Heart left ventricle (tissue), 16 donors: Measurements from ENCODE around the gene CDR2L. TPM values are rescaled to one million over a fixed set of nuclear protein-coding genes. Genes with fewer than 3 reads are reported as not detected.

Experiments
- ATAC-seq, 4 donors: fragments of 200-7000 bp; cut with Tn5 transposase; one replicate each; pipeline ENCODE4 v1.9.1; 2020 to 2022; ENCODE audit warnings: moderate library complexity in 4 of 4, mild to moderate bottlenecking in 3 of 4, moderate number of reproducible peaks in 1 of 4
- DNase-seq, 5 donors: peaks; one replicate each; pipeline ENCODE4 v3.0.0-alpha.2; 2020
- H3K27ac ChIP-seq, 12 donors: fragments of 200-600 bp; sonication (generic) in 4 of 12; one replicate each; pipeline versions ENCODE4 v1.5.0 to v1.8.0; 2016 to 2022; ENCODE audit warnings: mild to moderate bottlenecking in 2 of 12
- H3K27me3 ChIP-seq, 9 donors: fragments of 200-600 bp; sonication (generic) in 2 of 9; one replicate each; pipeline versions ENCODE4 v1.5.1 to v1.8.0; 2016 to 2022; ENCODE audit warnings: mild to moderate bottlenecking in 3 of 9
- H3K36me3 ChIP-seq, 9 donors: fragments of 200-600 bp; sonication (generic) in 2 of 9; one replicate each; pipeline versions ENCODE4 v1.5.0 to v1.8.0; 2018 to 2022; ENCODE audit warnings: mild to moderate bottlenecking in 2 of 9
- H3K4me1 ChIP-seq, 12 donors: fragments of 200-600 bp; sonication (generic) in 4 of 12; one replicate each; pipeline versions ENCODE4 v1.5.0 to v1.8.0; 2016 to 2022; ENCODE audit warnings: mild to moderate bottlenecking in 3 of 12
- H3K4me3 ChIP-seq, 12 donors: fragments of 200-600 bp; sonication (generic) in 4 of 12; one replicate each; pipeline versions ENCODE4 v1.5.0 to v1.8.0; 2017 to 2022; ENCODE audit warnings: mild to moderate bottlenecking in 9 of 12, moderate library complexity in 4 of 12
- H3K9me3 ChIP-seq, 12 donors: fragments of 200-600 bp; sonication (generic) in 4 of 12; one replicate each; pipeline versions ENCODE4 v1.5.0 to v1.8.0; 2016 to 2022; ENCODE audit warnings: mild to moderate bottlenecking in 1 of 12
- POLR2A ChIP-seq, 2 donors: fragments of 450-650 bp; IDR thresholded peaks; one replicate each; pipeline ENCODE4 v1.6.1; 2017; ENCODE audit warnings: antibody characterized with exemption in 2 of 2, mild to moderate bottlenecking in 2 of 2, moderate library complexity in 2 of 2
- WGBS, 4 donors: extraction: QIAGEN DNeasy Blood & Tissue Kit in 2 of 4; methylation state at CpG; one replicate each; pipeline versions ENCODE4 v1.1.5 to v1.1.7; 2013 to 2018; 5-methylcytosine and 5-hydroxymethylcytosine counted together
- intact Hi-C, 10 donors: fragments of 100-400 bp; cut with DNase I; formaldehyde crosslinking; loops; one replicate each; pipeline versions ENCODE4 v1.11.1 to v1.14.2; 2022
- polyA plus RNA-seq, 2 donors: library from polyadenylated mRNA; stranded (reverse); fragments of 200-250 nt; gene quantifications; one replicate each; pipeline ENCODE4 v1.2.3, GENCODE V29; 2013
- total RNA-seq, 9 donors: library from RNA; depleted of rRNA in 2 of 9; stranded (reverse); fragments of >200 nt in 2 of 9; fragmentation: NEBNext Ultra II Directional in 3 of 9; extraction: Animal tissue kit (Norgen Biotek cat#: 25700) in 3 of 9; gene quantifications; one replicate each; pipeline versions ENCODE4 v1.1.0 to v1.2.4, GENCODE V29; 2016 to 2023
- TF ChIP-seq, protein P1 (sequence below), 12 donors: fragments of 200-600 bp; sonication (generic) in 4 of 12; IDR thresholded peaks; one replicate each; pipeline versions ENCODE4 v1.5.0 to v1.8.0; 2018 to 2022; ENCODE audit warnings: antibody characterized with exemption in 12 of 12, mild to moderate bottlenecking in 5 of 12
- donor health status: ischemic (EF 13 %, LVEDD 7.1; RV severe dilation, severe dysfunction).
- donor health status: healthy with polysubstance abuse.
- donor health status: DM: no; HTN: yes; CAD: no.
- donor health status: DM: no; HTN: no; CAD: no.
- donor health status: ischemic (EF 25% LVEDD 6.9; RV normal size, moderate dysfunction).
- donor health status: ischemic (EF 25% LVEDD 5.7; RV mildly dilated, moderate dysfunction).
- donor health status: healthy.
- donor health status: DM: yes; HTN: yes; CAD: no.
- donor health status: ischemic (EF 35%, LVEDD 5.7; RV mildly dilated, moderate dysfunction).
- donor health status: nonischemic (EF 11% LVEDD 7.7; RV severe dilation, severe dysfunction).
- donor health status: DM: yes; HTN: yes; CAD: no.
- donor health status: PGD.
- donor health status: ischemic (EF 29% LVEDD 5.4; RV normal size, mild dysfunction).
- donor health status: nonischemic (EF 23%, LVEDD 6.1; RV moderate dilation, normal function).

The CDR2L gene
- total and polyA plus RNA-seq, 11 donors = 13.0 to 56.4 (median 18.1) TPM

DNA sequence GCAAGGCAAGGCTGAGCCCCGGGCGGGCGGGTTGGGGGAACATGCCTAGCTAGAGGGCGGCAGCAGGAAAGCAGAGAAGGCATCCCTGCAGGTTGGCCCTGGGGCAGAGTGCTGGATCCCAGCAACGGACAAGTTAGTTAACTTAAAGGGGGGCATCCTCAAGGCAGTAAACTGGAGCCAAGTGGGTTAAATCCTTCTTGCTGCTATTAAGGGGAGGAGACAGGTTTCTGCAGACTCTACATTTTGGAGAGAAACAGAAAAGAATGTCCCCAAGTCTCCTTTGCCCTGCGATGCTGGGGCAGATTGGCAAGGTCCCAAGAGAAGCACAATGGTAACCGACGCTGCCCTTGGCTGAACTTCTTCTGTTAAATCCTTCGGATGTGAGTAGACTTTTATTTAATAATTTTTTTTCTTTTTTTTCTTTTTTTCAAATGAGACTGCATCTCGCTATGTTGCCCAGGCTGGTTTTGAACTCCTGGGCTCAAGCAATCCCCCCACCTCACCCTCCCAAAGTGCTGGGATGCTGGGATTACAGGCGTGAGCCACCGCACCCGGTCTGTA lies 45.4 kb downstream of the CDR2L start:
- H3K27ac ChIP-seq = peak overlapping the region in 11 of 12 donors; percentile 23 to 96 (median 86)
- TF ChIP-seq, protein P1, sequence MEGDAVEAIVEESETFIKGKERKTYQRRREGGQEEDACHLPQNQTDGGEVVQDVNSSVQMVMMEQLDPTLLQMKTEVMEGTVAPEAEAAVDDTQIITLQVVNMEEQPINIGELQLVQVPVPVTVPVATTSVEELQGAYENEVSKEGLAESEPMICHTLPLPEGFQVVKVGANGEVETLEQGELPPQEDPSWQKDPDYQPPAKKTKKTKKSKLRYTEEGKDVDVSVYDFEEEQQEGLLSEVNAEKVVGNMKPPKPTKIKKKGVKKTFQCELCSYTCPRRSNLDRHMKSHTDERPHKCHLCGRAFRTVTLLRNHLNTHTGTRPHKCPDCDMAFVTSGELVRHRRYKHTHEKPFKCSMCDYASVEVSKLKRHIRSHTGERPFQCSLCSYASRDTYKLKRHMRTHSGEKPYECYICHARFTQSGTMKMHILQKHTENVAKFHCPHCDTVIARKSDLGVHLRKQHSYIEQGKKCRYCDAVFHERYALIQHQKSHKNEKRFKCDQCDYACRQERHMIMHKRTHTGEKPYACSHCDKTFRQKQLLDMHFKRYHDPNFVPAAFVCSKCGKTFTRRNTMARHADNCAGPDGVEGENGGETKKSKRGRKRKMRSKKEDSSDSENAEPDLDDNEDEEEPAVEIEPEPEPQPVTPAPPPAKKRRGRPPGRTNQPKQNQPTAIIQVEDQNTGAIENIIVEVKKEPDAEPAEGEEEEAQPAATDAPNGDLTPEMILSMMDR (IDR thresholded peaks at IDR 0.05) = no peak
- no peak for TF ChIP-seq POLR2A (IDR thresholded peaks at IDR 0.05)
- H3K27me3 ChIP-seq = no peaks in the 10 kb centered on the region
- intact Hi-C loops = loop anchor here in 9 of 10 donors (2.0 to 10.0 kb wide), 7 partner anchors 20 to 218 kb away; partner anchors contain the start of genes CDR2L (in 3 of the 9), HID1 (in 1 of the 9) and MRPL58 (in 1 of the 9)
- no peak for ATAC-seq
- peaks cover 0 to 5% (median 0%) of the 10 kb centered on the region in 9 donors for H3K36me3 ChIP-seq
- H3K9me3 ChIP-seq = peaks cover 0 to 6% (median 0%) of the 10 kb centered on the region in 12 donors
- DNase-seq = peak in 4 of 5 donors; percentile 47 to 56 (median 50)
- H3K4me1 ChIP-seq = peaks cover 0 to 50% (median 31%) of the 10 kb centered on the region in 12 donors
- peak overlapping the region in 11 of 12 donors; percentile 5 to 83 (median 68) for H3K4me3 ChIP-seq
- 8 to 13% (median 12%) methylated on average over 13 of the region's 13 CpGs for WGBS, 4 donors

DNA sequence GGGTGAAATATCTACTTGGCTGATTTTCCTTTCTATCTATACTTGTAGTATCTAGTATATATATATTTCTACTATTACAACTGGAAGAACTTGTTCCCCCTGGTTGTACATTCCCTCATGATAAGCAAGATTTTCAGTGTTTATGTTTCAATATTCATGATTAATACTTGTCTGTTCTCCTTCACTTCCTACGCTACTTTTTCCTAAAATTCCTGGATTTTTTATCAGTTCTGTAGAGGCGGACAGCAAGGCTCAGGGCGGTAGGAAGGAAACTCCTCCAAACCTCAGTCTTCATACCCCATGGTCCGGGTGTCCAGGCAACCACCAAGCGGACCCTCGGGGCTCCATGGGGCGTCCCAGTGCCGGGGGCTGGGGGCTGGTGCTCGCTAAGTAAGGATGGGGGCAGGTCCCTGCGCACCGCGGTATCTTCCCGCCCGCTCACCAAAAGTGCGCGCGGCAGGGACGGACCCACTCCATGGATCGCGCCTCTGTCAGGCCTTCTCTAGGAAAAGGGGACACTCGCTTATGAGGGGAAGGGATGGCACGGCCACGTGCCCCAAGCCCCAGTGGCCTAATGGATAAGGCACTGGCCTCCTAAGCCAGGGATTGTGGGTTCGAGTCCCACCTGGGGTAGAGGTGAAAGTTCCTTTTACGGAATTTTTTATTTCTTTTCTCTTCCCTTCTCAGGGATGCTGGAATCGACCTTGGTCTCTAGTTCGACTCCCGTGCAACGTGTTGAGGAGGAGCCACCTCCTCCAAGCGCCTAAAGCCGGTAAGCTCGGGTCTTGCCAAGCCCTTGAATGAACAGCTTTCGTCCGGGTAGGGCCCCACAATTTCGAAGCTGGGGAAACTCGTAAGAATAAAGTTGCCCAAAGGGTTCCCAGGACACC lies 46.2 kb downstream of the CDR2L start:
- peak; percentile 55 to 74 (median 70) for ATAC-seq
- WGBS, 4 donors = 0 to 2% (median 1%) methylated on average over 21 to 36 of the region's 36 CpGs
- intact Hi-C loops = loop anchor here in 9 of 10 donors (2.0 to 10.0 kb wide), 8 partner anchors 21 to 219 kb away; partner anchors contain the start of genes CDR2L (in 3 of the 9), MRPL58 (in 2 of the 9) and HID1 (in 1 of the 9)

DNA sequence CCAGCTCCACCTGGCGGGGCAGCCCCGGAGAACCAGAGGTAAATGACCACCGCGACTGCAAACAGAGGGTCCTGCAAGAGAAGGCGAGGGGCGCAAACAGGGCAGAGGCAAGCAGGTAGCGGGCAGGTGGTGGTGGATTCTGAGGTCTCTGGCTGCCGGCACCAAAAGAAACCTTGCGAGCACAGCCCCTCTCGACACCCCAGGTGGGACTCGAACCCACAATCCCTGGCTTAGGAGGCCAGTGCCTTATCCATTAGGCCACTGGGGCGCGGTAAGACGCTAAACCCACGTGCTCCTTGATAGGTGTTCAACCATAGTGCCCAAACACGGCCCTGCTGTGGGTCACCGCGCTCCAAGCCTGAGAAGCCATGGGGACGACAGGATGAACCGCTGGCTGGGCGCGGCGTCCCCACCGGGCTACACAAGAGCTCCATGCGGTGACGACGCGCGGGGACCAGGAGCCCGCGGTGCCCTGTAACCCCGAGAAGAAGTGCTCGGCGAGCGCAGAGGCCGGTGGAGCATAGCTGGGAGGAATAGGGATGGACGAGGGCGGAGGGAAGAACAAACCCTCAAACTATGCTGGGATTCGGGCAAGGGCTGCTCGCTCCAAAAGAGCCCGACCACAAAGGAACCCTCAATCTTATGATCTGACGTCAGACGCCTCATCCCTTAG lies 46.9 kb downstream of the CDR2L start:
- H3K4me3 ChIP-seq = peak overlapping the region; percentile 47 to 83 (median 68)
- no peak for TF ChIP-seq POLR2A (IDR thresholded peaks at IDR 0.05)
- TF ChIP-seq, protein P1 (IDR thresholded peaks at IDR 0.05) = peak in 2 of 12 donors; percentile 6 to 15
- peaks cover 0 to 6% (median 0%) of the 10 kb centered on the region in 12 donors for H3K9me3 ChIP-seq
- intact Hi-C loops = loop anchor here in 9 of 10 donors (2.0 to 10.0 kb wide), 8 partner anchors 22 to 220 kb away; partner anchors contain the start of genes CDR2L (in 3 of the 9), HID1 (in 1 of the 9) and MRPL58 (in 1 of the 9)
- H3K27me3 ChIP-seq = no peaks in the 10 kb centered on the region
- peak; percentile 84 to 90 (median 88) for DNase-seq
- H3K36me3 ChIP-seq = peaks cover 0 to 20% (median 14%) of the 10 kb centered on the region in 9 donors
- peaks cover 0 to 50% (median 31%) of the 10 kb centered on the region in 12 donors for H3K4me1 ChIP-seq
- H3K27ac ChIP-seq = peak overlapping the region; percentile 69 to 96 (median 86)
- ATAC-seq = peak; percentile 69 to 79 (median 75)
- WGBS, 4 donors = 1 to 2% (median 1%) methylated on average over 24 to 43 of the region's 43 CpGs

More for the DNA sequence above, 46.2 kb downstream of the CDR2L start:
- Histone ChIP-seq H3K4me3 (peak overlapping the region; percentile 47 to 83 (median 68)), H3K27me3 (no peaks in the 10 kb centered on the region), H3K4me1 (peaks cover 0 to 50% (median 31%) of the 10 kb centered on the region in 12 donors), H3K27ac (peak overlapping the region in 11 of 12 donors; percentile 69 to 96 (median 87)), H3K9me3 (peaks cover 0 to 6% (median 0%) of the 10 kb centered on the region in 12 donors), H3K36me3 (peaks cover 0 to 13% (median 6%) of the 10 kb centered on the region in 9 donors)
- TF ChIP-seq POLR2A (IDR thresholded peaks at IDR 0.05) = no peak
- TF ChIP-seq, protein P1 (IDR thresholded peaks at IDR 0.05) = no peak
- DNase-seq = peak; percentile 88 to 93 (median 90)
